ENCODE measurements around the gene SCAMP4.
"Not testable (repeated sequence)": the region's sequence is repeated elsewhere in the genome, so short reads cannot be mapped to it uniquely, and the experiment has no call there.

Gene SCAMP4

DNA sequence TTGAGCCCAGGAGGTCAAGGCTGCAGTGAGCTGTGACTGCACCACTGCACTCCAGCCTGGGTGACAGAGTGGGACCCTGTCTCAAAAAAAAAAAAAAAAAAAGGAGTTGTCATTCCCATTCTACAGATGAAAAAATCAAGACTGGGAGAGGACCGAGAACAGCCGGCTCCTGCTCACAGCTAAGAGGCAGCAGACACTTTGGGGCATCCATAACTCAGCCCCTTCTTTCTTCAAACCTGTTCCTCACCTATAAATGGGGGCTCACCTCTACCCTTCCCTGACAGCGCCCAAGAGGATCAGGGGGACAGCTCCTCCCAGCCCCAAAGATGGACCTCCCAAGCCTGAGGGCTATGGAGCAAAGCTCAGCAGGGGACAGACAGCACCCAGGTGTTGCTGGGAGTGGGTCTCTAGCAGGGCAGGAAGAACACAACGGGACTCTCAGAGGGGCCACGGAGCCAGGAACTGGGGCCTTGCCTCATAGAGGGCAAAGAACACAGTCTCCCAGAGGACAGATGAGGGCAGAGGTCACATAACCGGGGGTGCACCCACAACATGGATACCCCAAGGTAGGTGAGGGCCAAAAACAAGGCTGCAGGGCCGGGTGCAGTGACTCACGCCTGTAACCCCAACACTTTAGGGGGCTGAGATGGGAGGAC, 38.4 kb upstream of the SCAMP4 start:
- no peak for DNase-seq (ENCODE audit: low spot score)

GRCh38 chr19:1867349-1867724, 37.9 kb upstream of the SCAMP4 start:
- no peak for DNase-seq (ENCODE audit: low spot score)

DNA sequence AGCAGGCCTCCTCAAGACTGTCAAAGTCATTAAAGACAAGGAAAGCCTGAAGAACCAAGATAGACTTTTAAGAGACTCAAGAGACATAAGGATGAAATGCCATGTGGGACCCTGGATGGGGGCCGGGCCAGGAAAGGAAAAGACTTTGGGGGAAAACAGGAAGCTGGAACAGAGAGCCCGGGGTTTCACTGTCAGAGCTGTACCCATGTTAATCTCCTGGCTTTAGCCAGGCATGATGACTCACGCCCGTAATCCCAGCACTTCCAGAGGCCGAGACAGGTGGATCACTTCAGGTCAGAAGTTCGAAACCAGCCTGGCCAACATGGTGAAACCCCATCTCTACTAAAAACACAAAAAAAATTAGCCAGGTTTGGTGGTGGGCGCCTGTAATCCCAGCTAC, 36.2 kb upstream of the SCAMP4 start:
- DNase-seq (ENCODE audit: low spot score) = no peak

GRCh38 chr19:1871140-1871597, 34.0 kb upstream of the SCAMP4 start:
- no peak for DNase-seq (ENCODE audit: low spot score)

DNA sequence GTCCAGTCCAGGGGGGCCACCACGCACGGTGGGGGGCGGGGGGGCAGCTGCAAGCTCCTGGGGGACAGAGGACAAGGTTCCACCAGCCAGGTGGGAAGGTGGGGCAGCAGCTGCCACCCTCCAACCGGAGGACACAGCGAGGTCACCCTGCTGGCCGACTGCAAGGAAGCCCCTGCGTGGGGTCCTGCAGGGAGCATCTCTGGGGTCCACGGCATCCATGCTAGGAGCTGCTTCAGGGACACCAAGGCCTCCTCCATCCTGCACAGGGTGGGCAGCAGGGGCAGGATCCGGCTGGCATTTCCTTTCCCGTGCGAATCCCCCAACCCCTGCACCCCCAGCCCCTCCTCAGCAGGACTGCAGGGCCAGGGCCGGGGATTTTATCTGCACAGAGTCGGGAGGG, 33.6 kb upstream of the SCAMP4 start:
- DNase-seq (ENCODE audit: low spot score) = no peak

DNA sequence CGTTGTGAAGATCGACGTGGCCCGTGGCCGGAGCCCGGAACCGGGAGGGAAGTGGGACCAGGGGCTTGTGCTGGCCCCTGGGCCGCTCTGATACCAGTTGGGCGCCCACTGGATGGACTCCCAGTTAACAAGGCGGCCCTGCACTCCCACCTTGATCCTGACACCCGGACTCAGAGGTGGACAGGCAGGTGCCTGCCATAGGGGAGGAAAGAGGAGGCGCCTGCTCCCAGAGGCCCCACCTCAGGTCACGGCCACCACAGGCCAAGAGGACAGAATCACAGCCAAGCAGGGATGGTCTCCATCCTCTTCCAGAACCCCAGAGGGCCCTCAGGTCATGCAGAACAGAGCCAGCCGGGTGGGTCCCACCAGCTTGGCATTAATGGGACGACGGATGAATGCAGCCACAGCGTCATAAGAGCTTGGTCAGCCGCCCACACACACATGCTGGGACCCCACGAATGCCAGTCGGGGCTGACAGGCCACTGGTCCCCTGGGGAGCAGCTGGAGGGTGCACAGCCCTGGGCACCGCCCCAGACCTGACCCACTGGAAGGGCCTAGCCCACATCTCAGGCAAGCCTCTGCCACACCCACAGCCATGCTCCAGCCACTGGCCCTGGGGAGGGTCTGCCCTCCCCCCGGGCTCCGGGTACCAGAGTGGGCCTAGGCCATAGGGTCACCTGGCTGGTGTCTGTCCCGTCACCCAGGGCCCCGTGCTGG, 32.2 kb upstream of the SCAMP4 start:
- DNase-seq (ENCODE audit: low spot score) = no peak

GRCh38 chr19:1873524-1874473, 31.4 kb upstream of the SCAMP4 start:
- no peak for DNase-seq (ENCODE audit: low spot score)

DNA sequence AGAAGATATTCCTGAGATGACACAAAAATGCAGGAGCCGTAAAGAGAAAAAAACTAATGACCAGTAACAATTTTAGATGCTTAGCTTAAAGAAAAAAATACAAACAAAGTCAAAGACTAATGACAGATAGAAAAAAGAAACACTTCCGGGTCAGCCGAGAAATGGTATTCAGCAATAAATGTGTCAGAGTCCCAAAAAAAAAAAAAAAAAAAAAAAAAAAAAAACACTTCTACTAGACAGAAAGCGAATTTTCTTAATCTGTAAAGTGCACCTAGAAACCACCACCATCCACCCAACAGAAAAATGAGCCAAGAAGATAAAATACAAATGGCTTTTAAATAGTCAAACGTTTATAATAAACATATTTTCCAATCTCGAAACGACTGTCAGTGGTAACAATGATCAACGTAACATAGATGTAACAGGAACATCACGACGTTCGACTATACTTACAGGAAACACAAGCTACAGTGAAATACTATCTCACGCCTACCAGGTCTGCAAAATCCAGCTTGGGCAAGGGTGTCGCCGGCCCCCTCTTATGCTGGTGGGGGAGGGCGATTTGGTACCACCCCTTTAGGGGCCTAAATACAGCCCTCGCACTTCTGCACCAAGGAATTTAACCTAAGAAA, 30.5 kb upstream of the SCAMP4 start:
- DNase-seq (ENCODE audit: low spot score) = no peak

DNA sequence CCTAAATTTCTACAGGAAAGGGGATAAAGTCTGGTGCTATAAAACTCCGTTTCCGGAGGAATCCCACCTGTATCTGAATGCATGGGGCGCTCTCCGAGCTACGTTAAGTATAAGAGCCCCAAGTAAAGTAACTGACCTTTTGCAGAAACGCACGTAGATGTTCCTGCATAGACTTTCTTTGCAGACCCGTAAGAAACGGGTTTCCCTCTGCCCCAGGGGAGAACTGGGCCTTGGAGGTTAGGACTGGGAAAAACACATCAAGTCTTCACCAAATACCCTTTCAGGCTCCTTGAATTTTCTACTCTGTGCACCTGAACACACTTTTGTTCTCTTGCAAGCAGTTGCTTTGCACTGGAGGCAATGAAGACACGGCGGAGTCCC, 29.9 kb upstream of the SCAMP4 start:
- DNase-seq (ENCODE audit: low spot score) = not testable (repeated sequence)

DNA sequence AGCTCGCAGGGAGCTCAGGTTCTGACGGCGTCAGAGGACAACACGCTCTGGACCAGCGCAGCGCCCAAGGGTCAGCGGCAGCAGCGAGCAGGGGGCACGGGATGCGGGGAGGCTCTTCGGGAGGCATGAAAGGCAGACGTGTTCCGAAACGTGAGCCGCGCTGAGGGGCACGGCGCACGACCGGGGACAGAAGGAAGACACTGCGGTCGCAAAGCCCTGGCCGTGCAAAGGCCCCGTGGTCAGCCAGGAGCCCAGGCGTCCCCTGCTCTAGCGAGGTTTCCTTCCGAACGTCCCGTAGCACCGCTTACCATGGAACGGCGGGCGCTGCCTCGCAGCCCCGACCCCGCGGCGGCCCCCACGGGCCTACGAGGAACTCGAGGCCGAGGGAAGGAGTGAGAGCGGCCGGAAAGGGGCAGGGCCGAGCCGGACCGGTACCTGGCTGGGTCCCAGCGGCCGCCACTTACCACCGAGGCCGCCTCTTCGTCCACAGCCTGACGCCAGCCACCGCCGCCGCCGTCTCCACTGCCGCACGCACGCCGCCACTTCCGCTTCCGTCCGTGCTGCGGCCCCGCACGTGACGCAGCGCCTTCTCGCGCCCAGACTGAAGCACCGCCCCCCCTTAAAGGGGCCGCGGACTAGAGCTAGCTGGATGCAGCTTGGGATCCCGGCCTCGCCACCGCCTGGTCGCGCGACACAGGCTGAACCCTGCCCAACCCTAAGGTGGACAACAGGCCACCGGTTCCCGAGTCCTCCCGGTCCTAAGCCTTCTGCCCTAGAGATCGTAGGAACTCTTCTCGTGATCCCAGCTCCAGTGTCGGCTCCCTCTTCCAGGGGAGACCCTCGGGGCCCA, 29.3 kb upstream of the SCAMP4 start:
- DNase-seq (ENCODE audit: low spot score) = peak; percentile 89

DNA sequence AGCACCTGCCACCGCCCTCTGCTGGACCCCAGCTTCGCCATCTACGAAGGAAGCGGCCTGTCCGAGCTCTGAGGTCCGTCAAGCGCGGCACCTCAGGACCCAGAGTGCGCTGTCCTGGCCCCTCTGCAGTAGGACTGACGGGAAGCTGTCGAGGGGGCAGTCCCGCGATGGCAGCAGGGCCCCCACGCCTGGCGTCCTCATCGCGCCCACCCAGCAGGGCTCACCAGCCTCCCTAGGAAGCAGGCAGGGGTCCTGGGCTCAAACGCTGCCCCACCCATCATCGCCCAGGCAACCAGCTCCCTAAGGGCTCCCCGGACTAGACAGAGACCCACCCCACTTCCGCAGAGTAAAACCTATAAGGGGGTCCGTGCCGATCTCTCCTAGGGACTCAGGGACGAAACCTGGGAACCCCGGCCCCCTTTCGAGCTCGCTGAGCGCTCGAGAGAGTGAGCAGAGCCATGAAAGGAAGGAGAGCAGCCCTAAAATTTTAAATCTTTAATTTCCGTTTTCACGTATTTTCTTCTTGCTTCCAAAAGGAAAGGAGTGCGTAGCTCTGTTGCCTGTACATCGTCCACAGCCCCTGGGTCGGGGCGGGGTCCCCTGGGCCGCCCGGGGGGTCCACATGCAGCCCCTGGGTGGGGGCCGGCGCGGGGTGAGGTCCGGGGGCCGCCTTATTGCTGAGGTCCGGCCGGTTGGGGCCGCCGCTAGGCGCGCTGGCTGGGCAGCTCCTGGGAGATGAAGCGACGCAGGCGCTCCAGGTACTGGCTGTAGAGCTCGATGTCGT, 28.5 kb upstream of the SCAMP4 start:
- not testable (repeated sequence) for DNase-seq (ENCODE audit: low spot score)

GRCh38 chr19:1877280-1877660, 27.9 kb upstream of the SCAMP4 start:
- DNase-seq (ENCODE audit: low spot score) = not testable (repeated sequence)

- DNase-seq (ENCODE audit: low spot score) = not testable (repeated sequence)
These were observed 26.6 kb upstream of the SCAMP4 start for GRCh38 chr19:1878583-1878982.

DNA sequence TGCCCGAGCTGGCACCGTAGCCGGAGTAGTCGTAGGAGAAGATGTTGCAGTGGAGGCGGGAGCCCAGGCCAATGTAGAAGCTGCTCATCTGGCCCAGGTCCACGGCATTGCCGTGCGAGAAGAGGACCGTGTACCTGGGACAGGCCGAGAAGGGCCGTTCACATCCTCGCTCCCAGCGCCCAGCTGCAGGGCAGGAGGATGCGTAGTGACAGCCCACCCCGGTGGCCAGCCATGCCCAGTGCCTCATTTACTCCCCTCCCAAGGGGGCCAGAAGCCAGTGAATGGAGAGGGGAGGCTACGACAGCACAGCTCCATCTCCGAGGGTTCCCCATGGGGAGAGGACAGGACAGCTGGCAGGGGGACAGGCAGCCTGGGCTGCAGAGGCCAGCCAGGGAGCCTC, 25.2 kb upstream of the SCAMP4 start:
- not testable (repeated sequence) for DNase-seq (ENCODE audit: low spot score)

DNA sequence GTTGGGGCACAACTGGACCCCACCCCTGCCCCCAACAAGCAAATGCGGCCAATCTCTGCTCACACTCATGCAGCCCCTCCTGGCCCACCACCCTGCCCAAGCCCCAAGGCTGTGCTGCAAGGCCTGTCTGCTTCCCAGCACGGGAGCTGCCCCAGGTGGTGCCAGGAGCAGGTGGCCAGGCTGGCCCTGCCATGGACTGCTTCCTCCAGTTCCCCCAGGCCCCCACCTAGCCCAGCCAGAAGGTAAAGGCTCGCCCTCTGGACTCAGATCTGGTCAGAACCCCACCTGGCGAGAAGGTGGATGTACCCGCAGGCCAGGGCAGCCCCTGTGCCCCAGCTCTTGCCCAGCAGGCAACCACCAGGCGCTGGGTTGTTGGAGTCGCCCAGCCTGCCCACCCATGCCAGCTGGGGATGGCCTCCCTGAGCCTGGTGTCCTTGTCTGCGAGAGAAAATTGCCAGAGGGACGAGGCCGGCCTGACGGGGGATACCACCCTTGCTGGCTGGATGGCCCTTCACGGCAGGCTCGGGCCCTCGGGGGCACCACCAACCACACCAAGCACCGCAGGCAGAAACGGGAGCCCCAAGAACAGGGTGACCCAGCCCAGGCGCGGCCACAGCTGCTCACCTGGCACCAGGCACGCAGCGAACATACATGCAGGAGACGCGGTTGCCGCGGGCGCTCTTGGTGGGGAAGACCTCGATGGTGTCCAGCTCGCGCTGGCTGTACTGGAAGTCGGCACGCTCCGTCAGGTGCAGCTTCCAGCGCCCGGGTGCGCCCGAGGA, 24.4 kb upstream of the SCAMP4 start:
- DNase-seq (ENCODE audit: low spot score) = no peak

GRCh38 chr19:1881393-1882088, 23.7 kb upstream of the SCAMP4 start:
- DNase-seq (ENCODE audit: low spot score) = not testable (repeated sequence)

GRCh38 chr19:1882089-1882785, 23.0 kb upstream of the SCAMP4 start:
- DNase-seq (ENCODE audit: low spot score) = no peak
